Heart right ventricle (tissue), 16 donors: Measurements from ENCODE around the gene SYNE1. TPM values are rescaled to one million over a fixed set of nuclear protein-coding genes. Genes with fewer than 3 reads are reported as not detected.

Experiments
- ATAC-seq, 8 donors: fragments of 200-7000 bp; cut with Tn5 transposase; one replicate each; pipeline ENCODE4 v1.9.1; 2020; ENCODE audit warnings: mild to moderate bottlenecking in 8 of 8, moderate library complexity in 8 of 8, moderate number of reproducible peaks in 1 of 8
- DNase-seq, 2 donors: peaks; one replicate each; pipeline ENCODE4 v3.0.0-alpha.2; 2020
- H3K27ac ChIP-seq, 10 donors: fragments of 200-600 bp; sonication (generic) in 2 of 10; one replicate each; pipeline versions ENCODE4 v1.5.0 to v1.8.0; 2020 to 2022; ENCODE audit warnings: mild to moderate bottlenecking in 3 of 10
- H3K27me3 ChIP-seq, 7 donors: fragments of 200-600 bp; one replicate each; pipeline ENCODE4 v1.8.0; 2021 to 2022; ENCODE audit warnings: mild to moderate bottlenecking in 2 of 7
- H3K36me3 ChIP-seq, 9 donors: fragments of 200-600 bp; sonication (generic) in 1 of 9; one replicate each; pipeline versions ENCODE4 v1.5.0 to v1.8.0; 2020 to 2022; ENCODE audit warnings: mild to moderate bottlenecking in 2 of 9
- H3K4me1 ChIP-seq, 9 donors: fragments of 200-600 bp; sonication (generic) in 1 of 9; one replicate each; pipeline versions ENCODE4 v1.5.0 to v1.8.0; 2020 to 2022; ENCODE audit warnings: mild to moderate bottlenecking in 4 of 9
- H3K4me3 ChIP-seq, 10 donors: fragments of 200-600 bp; sonication (generic) in 2 of 10; one replicate each; pipeline versions ENCODE4 v1.5.0 to v1.8.0; 2020 to 2022; ENCODE audit warnings: mild to moderate bottlenecking in 7 of 10, moderate library complexity in 2 of 10
- H3K9me3 ChIP-seq, 11 donors: fragments of 200-600 bp in 10 of 11; sonication (generic) in 2 of 11; one replicate each; pipeline versions ENCODE4 v1.5.0 to v1.8.0; 2013 to 2022; ENCODE audit warnings: mild to moderate bottlenecking in 2 of 11, control low read depth in 1 of 11, moderate library complexity in 1 of 11
- WGBS, 2 donors: extraction: QIAGEN DNeasy Blood & Tissue Kit; methylation state at CpG; one replicate each; pipeline ENCODE4 v1.1.7; 2013; ENCODE audit warnings: inconsistent platforms in 1 of 2; 5-methylcytosine and 5-hydroxymethylcytosine counted together
- intact Hi-C, 10 donors: fragments of 100-400 bp; cut with DNase I; formaldehyde crosslinking; loops; one replicate each; pipeline versions ENCODE4 v1.11.1 to v1.14.2; 2022
- polyA plus RNA-seq, 2 donors: library from polyadenylated mRNA; stranded (reverse); fragments of 200-250 nt; gene quantifications; one replicate each; pipeline ENCODE4 v1.2.3, GENCODE V29; 2013
- total RNA-seq, 10 donors: library from RNA; stranded (reverse); fragmentation: NEBNext Ultra II Directional in 3 of 10; extraction: Animal tissue kit (Norgen Biotek cat#: 25700) in 3 of 10; gene quantifications; one replicate each; pipeline versions ENCODE4 v1.2.1 to v1.2.4, GENCODE V29; 2021 to 2023
- TF ChIP-seq, protein P1 (sequence below), 9 donors: fragments of 200-600 bp; sonication (generic) in 2 of 9; IDR thresholded peaks; one replicate each; pipeline versions ENCODE4 v1.5.0 to v1.8.0; 2021 to 2022; ENCODE audit warnings: antibody characterized with exemption in 9 of 9, mild to moderate bottlenecking in 5 of 9, moderate library complexity in 1 of 9
- donor health status: Arrhythmogenic right ventricular cardiomyopathy.
- donor health status: ischemic (EF 13 %, LVEDD 7.1; RV severe dilation, severe dysfunction).
- donor health status: healthy with polysubstance abuse.
- donor health status: DM: no; HTN: yes; CAD: no.
- donor health status: DM: no; HTN: no; CAD: no.
- donor health status: ischemic (EF 25% LVEDD 6.9; RV normal size, moderate dysfunction).
- donor health status: ischemic (EF 25% LVEDD 5.7; RV mildly dilated, moderate dysfunction).
- donor health status: healthy.
- donor health status: DM: yes; HTN: yes; CAD: no.
- donor health status: Ischemic cardiomyopathy.
- donor health status: ischemic (EF 35%, LVEDD 5.7; RV mildly dilated, moderate dysfunction).
- donor health status: nonischemic (EF 11% LVEDD 7.7; RV severe dilation, severe dysfunction).
- donor health status: DM: yes; HTN: yes; CAD: no.
- donor health status: PGD.
- donor health status: ischemic (EF 29% LVEDD 5.4; RV normal size, mild dysfunction).
- donor health status: nonischemic (EF 23%, LVEDD 6.1; RV moderate dilation, normal function).

SYNE1 gene
- total and polyA plus RNA-seq, 12 donors: 18.9 to 176 (median 126) TPM

DNA sequence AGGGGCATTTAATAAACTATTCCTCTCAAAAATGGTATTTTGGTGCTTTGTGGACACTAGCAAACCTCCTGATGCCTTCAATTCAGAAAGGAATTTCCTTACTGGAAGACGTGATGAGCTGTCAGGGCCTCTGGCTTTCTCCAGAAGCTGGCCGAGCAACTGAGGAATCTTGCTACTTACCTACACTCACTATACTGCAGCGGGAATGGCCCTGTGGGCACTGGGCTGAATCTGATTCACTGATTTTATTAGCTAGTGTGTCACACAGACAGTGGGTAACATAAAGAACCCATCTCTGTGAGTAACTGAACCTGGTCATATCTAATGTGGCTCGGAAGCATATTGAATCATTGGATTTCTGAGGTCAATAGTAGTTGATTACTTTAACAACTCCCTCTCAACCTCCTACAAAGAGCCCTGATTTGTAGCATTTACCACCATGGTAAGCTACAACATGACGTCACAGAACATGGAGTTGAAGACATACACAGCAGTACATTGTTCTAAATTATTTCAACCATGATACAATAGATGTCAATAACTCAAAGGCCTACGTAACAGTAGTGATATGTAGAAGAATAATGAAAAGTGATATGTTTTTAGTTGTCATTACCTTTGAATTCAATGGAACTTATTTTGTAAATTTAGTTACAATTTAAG, 232.1 kb downstream of the SYNE1 start:
- TF ChIP-seq, protein P1, sequence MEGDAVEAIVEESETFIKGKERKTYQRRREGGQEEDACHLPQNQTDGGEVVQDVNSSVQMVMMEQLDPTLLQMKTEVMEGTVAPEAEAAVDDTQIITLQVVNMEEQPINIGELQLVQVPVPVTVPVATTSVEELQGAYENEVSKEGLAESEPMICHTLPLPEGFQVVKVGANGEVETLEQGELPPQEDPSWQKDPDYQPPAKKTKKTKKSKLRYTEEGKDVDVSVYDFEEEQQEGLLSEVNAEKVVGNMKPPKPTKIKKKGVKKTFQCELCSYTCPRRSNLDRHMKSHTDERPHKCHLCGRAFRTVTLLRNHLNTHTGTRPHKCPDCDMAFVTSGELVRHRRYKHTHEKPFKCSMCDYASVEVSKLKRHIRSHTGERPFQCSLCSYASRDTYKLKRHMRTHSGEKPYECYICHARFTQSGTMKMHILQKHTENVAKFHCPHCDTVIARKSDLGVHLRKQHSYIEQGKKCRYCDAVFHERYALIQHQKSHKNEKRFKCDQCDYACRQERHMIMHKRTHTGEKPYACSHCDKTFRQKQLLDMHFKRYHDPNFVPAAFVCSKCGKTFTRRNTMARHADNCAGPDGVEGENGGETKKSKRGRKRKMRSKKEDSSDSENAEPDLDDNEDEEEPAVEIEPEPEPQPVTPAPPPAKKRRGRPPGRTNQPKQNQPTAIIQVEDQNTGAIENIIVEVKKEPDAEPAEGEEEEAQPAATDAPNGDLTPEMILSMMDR (IDR thresholded peaks at IDR 0.05): no peak
- Histone ChIP-seq H3K36me3 (peaks cover 0 to 53% (median 5%) of the 10 kb centered on the region in 9 donors), H3K9me3 (no peaks in the 10 kb centered on the region), H3K27me3 (no peaks in the 10 kb centered on the region), H3K27ac (no peak overlapping the region), H3K4me1 (no peaks in the 10 kb centered on the region), H3K4me3 (no peak overlapping the region)
- intact Hi-C loops: no loop called here
- 91 to 92% methylated on average over 6 of the region's 6 CpGs for WGBS, 2 donors
- no peak for DNase-seq
- ATAC-seq: no peak

- H3K4me3 ChIP-seq: no peak overlapping the region
- intact Hi-C loops: no loop called here
- peaks cover 0 to 61% (median 5%) of the 10 kb centered on the region in 9 donors for H3K36me3 ChIP-seq
- H3K9me3 ChIP-seq: no peaks in the 10 kb centered on the region
- WGBS, 2 donors: 85 to 89% methylated on average over 6 of the region's 6 CpGs
- no peaks in the 10 kb centered on the region for H3K27me3 ChIP-seq
- no peak for DNase-seq
- ATAC-seq: no peak
- H3K4me1 ChIP-seq: peaks cover 0 to 4% (median 0%) of the 10 kb centered on the region in 9 donors
- TF ChIP-seq, protein P1 (IDR thresholded peaks at IDR 0.05): no peak
- no peak overlapping the region for H3K27ac ChIP-seq
Observed at GRCh38 chr6:152404086-152404857, 232.9 kb downstream of the SYNE1 start.

DNA sequence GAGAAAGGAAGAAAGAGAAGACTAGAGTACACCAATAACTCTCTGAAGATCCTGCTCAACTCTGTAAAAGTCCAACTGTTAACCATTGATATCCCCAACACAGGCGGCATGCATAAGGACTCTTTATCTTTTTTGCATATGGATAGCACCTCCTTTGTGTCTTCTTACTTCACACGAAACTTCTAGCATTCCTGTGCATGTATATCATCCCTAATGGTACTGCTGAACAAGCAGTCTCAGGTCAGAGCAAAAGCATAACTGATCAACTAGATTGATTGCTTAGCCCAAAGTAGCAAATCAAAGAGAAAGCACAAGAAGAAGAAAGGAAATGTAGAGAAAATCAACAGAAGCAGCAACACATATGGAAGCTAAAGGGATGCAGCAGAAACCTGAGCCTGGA, 234.4 kb downstream of the SYNE1 start:
- H3K36me3 ChIP-seq: peaks cover 0 to 56% (median 5%) of the 10 kb centered on the region in 9 donors
- no peak for ATAC-seq
- peaks cover 0 to 9% (median 0%) of the 10 kb centered on the region in 9 donors for H3K4me1 ChIP-seq
- no peak for DNase-seq
- TF ChIP-seq, protein P1 (IDR thresholded peaks at IDR 0.05): no peak
- intact Hi-C loops: no loop called here
- H3K27me3 ChIP-seq: no peaks in the 10 kb centered on the region
- no peak overlapping the region for H3K27ac ChIP-seq
- WGBS, 2 donors: 75 to 86% methylated on average over 2 of the region's 2 CpGs
- no peaks in the 10 kb centered on the region for H3K9me3 ChIP-seq
- H3K4me3 ChIP-seq: no peak overlapping the region

GRCh38 chr6:152401978-152402377, 235.2 kb downstream of the SYNE1 start:
- no peaks in the 10 kb centered on the region for H3K9me3 ChIP-seq
- no peak for DNase-seq
- intact Hi-C loops: no loop called here
- H3K4me1 ChIP-seq: peaks cover 0 to 9% (median 0%) of the 10 kb centered on the region in 9 donors
- no peaks in the 10 kb centered on the region for H3K27me3 ChIP-seq
- TF ChIP-seq, protein P1 (IDR thresholded peaks at IDR 0.05): no peak
- H3K36me3 ChIP-seq: peaks cover 0 to 64% (median 5%) of the 10 kb centered on the region in 9 donors
- H3K4me3 ChIP-seq: no peak overlapping the region
- ATAC-seq: no peak
- H3K27ac ChIP-seq: no peak overlapping the region
- WGBS, 2 donors: 94 to 95% methylated on average over 3 of the region's 3 CpGs
